Endothelial cell of umbilical vein (primary cell): ENCODE data around the gene NTSR1. TPM values are rescaled to one million over a fixed set of nuclear protein-coding genes. Genes with fewer than 3 reads are reported as not detected.

Source experiments
- BruUV-seq: library from RNA; stranded (reverse); fragments of 400-500 nt; replicated peaks from 2 replicates; lab custom pipeline; 2021; lab: Mats Ljungman, UMichigan
- CTCF ChIA-PET: fragments of 300-600, 350-600 bp; sonication (Branson Sonifier 250); formaldehyde crosslinking; loops from one replicate; lab custom pipeline; 2021; ENCODE audit warnings: antibody characterized with exemption, inconsistent platforms; lab: Charles Lee
- POLR2A ChIA-PET: fragments of 300-600, 350-600 bp; sonication (Branson Sonifier 250); formaldehyde crosslinking; loops from one replicate; lab custom pipeline; 2021; ENCODE audit warnings: antibody characterized with exemption, inconsistent platforms; lab: Charles Lee
- DNase-seq: peaks from one replicate; pipeline ENCODE4 v3.0.0-alpha.2; 2011; ENCODE audit warnings: low read depth, low spot score
- FAIRE-seq: peaks from 2 replicates; lab custom pipeline; 2011; peaks lifted over from hg19 to GRCh38; lab: Jason Lieb, UNC
- H2AFZ ChIP-seq: 2 replicates; pipeline ENCODE4 v1.6.0; 2012; ENCODE audit warnings: low read depth, low read length, control low read depth, inconsistent platforms
- H3K27ac ChIP-seq: 2 replicates; pipeline ENCODE4 v1.5.1; 2011; ENCODE audit warnings: low read depth, mild to moderate bottlenecking, control low read depth, low read length, moderate library complexity; ENCODE audit not compliant: insufficient read depth
- H3K27me3 ChIP-seq, 2 experiments: 2 replicates each; pipeline versions ENCODE4 v1.6.0 to v1.6.1; 2011; ENCODE audit warnings: low read length in 2 of 2, mixed read lengths in 1 of 2; ENCODE audit not compliant: control insufficient read depth in 2 of 2, insufficient read depth in 2 of 2
- H3K36me3 ChIP-seq, 2 experiments: 2 replicates in 1 of 2; 3 replicates in 1 of 2; pipeline ENCODE4 v1.5.1; 2011; ENCODE audit warnings: low read length in 2 of 2, mild to moderate bottlenecking in 1 of 2, moderate library complexity in 1 of 2; ENCODE audit not compliant: control insufficient read depth in 2 of 2, insufficient read depth in 2 of 2; ENCODE audit errors: extremely low read depth in 1 of 2
- H3K4me1 ChIP-seq: 3 replicates; pipeline ENCODE4 v1.5.1; 2011; ENCODE audit warnings: mild to moderate bottlenecking, low read length; ENCODE audit not compliant: control insufficient read depth, insufficient read depth; ENCODE audit errors: extremely low read depth
- H3K4me2 ChIP-seq: 2 replicates; pipeline ENCODE4 v1.6.1; 2011; ENCODE audit warnings: low read length, control low read depth, mixed read lengths; ENCODE audit not compliant: insufficient read depth
- H3K4me3 ChIP-seq, 3 experiments: fragments of 200-600 bp in 1 of 3; sonication (generic), shearing (Covaris generic) in 1 of 3; replicated peaks in 1 of 3; 2 replicates each; pipeline ENCODE4 v1.5.1; 2011 to 2016; ENCODE audit warnings: control low read depth in 3 of 3, low read length in 3 of 3, mild to moderate bottlenecking in 2 of 3, inconsistent platforms in 1 of 3, low read depth in 1 of 3, moderate library complexity in 1 of 3; ENCODE audit not compliant: insufficient read depth in 1 of 3
- H3K79me2 ChIP-seq: 2 replicates; pipeline ENCODE4 v1.6.0; 2012; ENCODE audit warnings: low read length, inconsistent platforms; ENCODE audit not compliant: control insufficient read depth, insufficient read depth
- H3K9ac ChIP-seq: replicated peaks from 2 replicates; pipeline ENCODE3; 2011; ENCODE audit warnings: low read length, control low read depth; ENCODE audit not compliant: insufficient read depth; ENCODE audit errors: extremely low read depth
- H3K9me1 ChIP-seq: replicated peaks from 3 replicates; pipeline ENCODE4 v1.6.0; 2011; ENCODE audit warnings: mild to moderate bottlenecking, low read length; ENCODE audit not compliant: control insufficient read depth, insufficient read depth; ENCODE audit errors: extremely low read depth
- H3K9me3 ChIP-seq: replicated peaks from 2 replicates; pipeline ENCODE4 v1.5.1; 2012; ENCODE audit warnings: low read length, inconsistent platforms; ENCODE audit not compliant: control insufficient read depth, insufficient read depth
- H4K20me1 ChIP-seq: replicated peaks from 2 replicates; pipeline ENCODE3; 2011; ENCODE audit warnings: mild to moderate bottlenecking, low read length; ENCODE audit not compliant: control insufficient read depth, insufficient read depth; ENCODE audit errors: extremely low read depth
- CTCF ChIP-seq, 2 donors: IDR thresholded peaks; 1 replicate in 1 of 2; 2 replicates in 1 of 2; pipeline ENCODE4 v1.5.1; 2011; ENCODE audit warnings: low read length in 2 of 2, mild to moderate bottlenecking in 2 of 2, moderate library complexity in 2 of 2, control low read depth in 1 of 2, inconsistent platforms in 1 of 2, low read depth in 1 of 2; ENCODE audit not compliant: insufficient read depth in 1 of 2; ENCODE audit errors: extremely low read depth in 1 of 2
- EZH2 ChIP-seq: IDR thresholded peaks from 2 replicates; pipeline ENCODE4 v1.6.1; 2012; ENCODE audit warnings: borderline replicate concordance, low read depth, mild to moderate bottlenecking, moderate library complexity, low read length, inconsistent platforms; ENCODE audit not compliant: severe bottlenecking
- FOS ChIP-seq: IDR thresholded peaks from 2 replicates; pipeline ENCODE4 v1.6.1; 2011; ENCODE audit warnings: mild to moderate bottlenecking, low read length, moderate library complexity, borderline replicate concordance; ENCODE audit not compliant: insufficient read depth
- GATA2 ChIP-seq: IDR thresholded peaks from 2 replicates; pipeline ENCODE4 v1.7.0; 2011; ENCODE audit warnings: low read depth, mild to moderate bottlenecking, moderate library complexity, mixed read lengths, low read length; ENCODE audit not compliant: insufficient read length, insufficient read depth
- JUN ChIP-seq: IDR thresholded peaks from 2 replicates; pipeline ENCODE4 v1.6.1; 2011; ENCODE audit warnings: borderline replicate concordance, low read depth; ENCODE audit not compliant: insufficient read length, insufficient read depth
- MAX ChIP-seq: IDR thresholded peaks from 2 replicates; pipeline ENCODE4 v1.6.1; 2011; ENCODE audit not compliant: insufficient read depth, insufficient read length
- MYC ChIP-seq: IDR thresholded peaks from one replicate; pipeline ENCODE4 v1.6.1; 2011; ENCODE audit warnings: mild to moderate bottlenecking, low read depth, low read length
- POLR2A ChIP-seq: IDR thresholded peaks from 2 replicates; pipeline ENCODE4 v1.6.1; 2012; ENCODE audit warnings: low read depth, mild to moderate bottlenecking, control low read depth, low read length
- POLR2AphosphoS5 ChIP-seq: IDR thresholded peaks from 2 replicates; pipeline ENCODE4 v1.6.1; 2012; ENCODE audit warnings: low read depth, mild to moderate bottlenecking, control low read depth, low read length, moderate library complexity; ENCODE audit not compliant: insufficient read depth
- dilution Hi-C: fragments of 300-500 bp; cut with MboI; formaldehyde crosslinking; loops from one replicate; pipeline ENCODE4 v1.15.0; 2019; ENCODE audit warnings: low sequenced_read_pairs; ENCODE audit not compliant: extremely low pct_ligation_motif_present
- intact Hi-C: fragments of 100-400 bp; cut with micrococcal nuclease; formaldehyde crosslinking; loops from one replicate; pipeline ENCODE4 v1.10.0; 2022
- polyA plus RNA-seq, 4 experiments: library from polyadenylated mRNA; depleted of rRNA in 3 of 4; stranded (reverse) in 3 of 4; unstranded in 1 of 4; fragments of >200 nt; gene quantifications; 2 replicates each; pipeline versions ENCODE4 v1.2.1 to v1.2.3, GENCODE V29; 2011 to 2012; ENCODE audit warnings: missing spikeins in 1 of 4
- total RNA-seq: library from RNA; stranded (reverse); gene quantifications from 2 replicates; pipeline ENCODE4 v1.2.3, GENCODE V29; 2021

Gene NTSR1
- total and polyA plus RNA-seq, 2 donors (not counting 3 experiments of a cell fraction or from before 2014, with no cell fraction given), result 0.14 to 2.1 TPM

GRCh38 chr20:62768234-62768546 lies 59.6 kb downstream of the NTSR1 start:
- ChIA-PET POLR2A (no interaction called here), CTCF (interaction anchor here (0.7 to 1.3 kb wide), 4 partner anchors 17 to 65 kb away, joined by 3 to 5 read pairs (median 4); no protein-coding TSS in a partner anchor)
- TF ChIP-seq CTCF (IDR thresholded peaks at IDR 0.05; ENCODE audit: extremely low read depth in 1 of 2, insufficient read depth in 1 of 2, low read depth in 1 of 2, low read length in 2 of 2) (no peak), MAX (no peak), GATA2 (no peak), MYC (no peak), FOS (no peak), EZH2 (no peak), POLR2A (no peak), POLR2AphosphoS5 (no peak), JUN (no peak)
- Histone ChIP-seq H3K9ac (no peak overlapping the region), H3K4me1 (peaks cover 7% of the 10 kb centered on the region), H3K9me1 (no peaks in the 10 kb centered on the region), H3K27me3 (no peaks in the 10 kb centered on the region), H3K79me2 (no peaks in the 10 kb centered on the region), H3K36me3 (no peaks in the 10 kb centered on the region), H3K4me2 (no peak overlapping the region), H3K4me3 (no peak overlapping the region), H2AFZ (no peak overlapping the region), H3K9me3 (no peaks in the 10 kb centered on the region), H3K27ac (no peak overlapping the region), H4K20me1 (no peaks in the 10 kb centered on the region)
- dilution Hi-C loops, result no loop called here
- no TSS peak for BruUV-seq
- FAIRE-seq, result no peak
- intact Hi-C loops, result no loop called here
- DNase-seq, result no peak
